Cerebellar nuclear complex (tissue), 1 donor: ENCODE data around the gene PTTG1.

Experiments used
- DNase-seq, 2 experiments: peaks; one replicate each; lab custom pipeline; 2025; lab: John Stamatoyannopoulos, UW

Gene PTTG1

DNA sequence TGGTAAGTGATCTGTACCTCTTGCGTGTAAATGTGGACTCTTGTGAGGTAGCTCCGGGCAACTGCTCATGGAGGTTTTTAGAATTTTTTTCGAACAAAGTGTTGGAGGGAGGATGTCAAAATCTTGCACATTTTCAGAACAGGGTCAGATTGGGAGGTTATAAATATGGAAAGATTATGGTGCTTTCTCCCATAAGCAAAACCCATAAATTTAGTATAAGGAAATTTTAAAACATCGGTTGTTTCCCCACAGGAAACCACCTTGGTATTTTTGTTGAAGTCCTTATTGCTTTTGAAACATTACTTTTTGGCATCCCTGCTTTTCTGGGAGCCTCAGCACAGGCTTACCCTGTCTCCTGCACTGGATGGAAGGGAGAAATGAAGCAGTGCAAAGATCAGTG lies 33.9 kb downstream of the PTTG1 start:
- no peak for DNase-seq

GRCh38 chr5:160456480-160457177 lies 35.0 kb downstream of the PTTG1 start:
- no peak for DNase-seq

DNA sequence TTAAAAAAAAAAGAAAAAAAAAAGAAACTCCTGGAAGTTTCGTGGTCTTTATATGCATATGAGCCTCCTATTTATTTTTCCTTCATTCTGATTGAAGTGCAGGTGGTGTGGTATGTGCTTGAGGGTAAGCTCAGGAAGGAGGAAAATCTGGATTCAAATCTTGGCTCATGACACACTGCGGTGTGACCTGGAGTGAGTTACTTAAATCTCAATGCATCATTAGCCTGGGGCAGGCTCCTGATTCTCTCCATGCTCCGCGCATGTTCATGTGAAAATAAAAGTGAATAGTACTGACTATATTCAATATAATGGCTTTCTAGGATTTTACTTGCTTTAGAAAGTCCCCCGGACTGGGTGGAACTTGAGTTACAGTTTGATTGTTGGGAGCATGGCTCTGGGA lies 35.6 kb downstream of the PTTG1 start:
- DNase-seq, result no peak

DNA sequence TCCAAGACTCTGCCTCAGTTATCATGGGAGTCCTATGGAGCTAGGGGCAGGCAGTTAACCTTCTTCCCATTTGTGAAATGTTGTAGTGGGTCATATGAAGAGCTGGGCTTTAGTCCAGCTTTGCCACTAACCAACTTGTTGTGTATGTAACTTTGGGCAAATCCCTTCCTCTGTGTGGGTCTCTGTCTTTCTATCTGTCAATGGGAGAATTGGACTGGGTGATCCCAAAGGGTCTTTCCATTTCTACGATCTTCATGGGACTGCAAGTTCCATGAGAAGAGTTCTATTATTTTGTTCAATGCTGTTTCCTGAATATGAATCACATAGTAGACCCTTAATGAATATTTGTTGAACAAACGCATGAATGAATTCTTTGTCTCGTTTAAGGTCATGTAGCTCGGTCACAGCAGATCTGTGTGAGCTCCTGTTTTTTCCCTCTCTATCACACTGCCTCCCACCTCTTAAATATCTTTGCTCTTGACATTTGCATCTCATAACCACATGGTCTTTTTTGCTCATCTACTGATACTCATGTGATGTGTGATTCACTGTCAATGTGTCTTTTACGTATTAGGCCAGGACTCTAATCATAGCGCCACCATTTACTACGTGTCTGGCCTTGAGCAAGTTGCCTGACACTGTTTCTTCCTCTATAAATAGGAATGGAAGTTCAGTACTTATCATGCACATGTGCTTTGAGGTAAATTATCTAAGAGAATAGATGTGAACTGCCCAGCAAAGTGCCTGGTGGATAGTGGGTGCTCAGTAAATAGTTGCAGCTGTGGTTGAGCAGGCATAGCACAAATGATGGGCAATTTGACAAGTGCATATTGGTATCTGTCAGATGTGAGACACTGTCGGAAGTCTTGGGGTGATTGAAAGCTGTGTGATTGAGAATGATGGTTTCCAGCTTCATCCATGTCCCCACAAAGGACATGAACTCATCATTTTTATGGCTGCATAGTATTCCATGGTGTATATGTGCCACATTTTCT lies 37.4 kb downstream of the PTTG1 start:
- no peak for DNase-seq

GRCh38 chr5:160460377-160461049 lies 38.9 kb downstream of the PTTG1 start:
- DNase-seq, result no peak

- no peak for DNase-seq
These were observed 39.7 kb downstream of the PTTG1 start for GRCh38 chr5:160461378-160461777.

DNA sequence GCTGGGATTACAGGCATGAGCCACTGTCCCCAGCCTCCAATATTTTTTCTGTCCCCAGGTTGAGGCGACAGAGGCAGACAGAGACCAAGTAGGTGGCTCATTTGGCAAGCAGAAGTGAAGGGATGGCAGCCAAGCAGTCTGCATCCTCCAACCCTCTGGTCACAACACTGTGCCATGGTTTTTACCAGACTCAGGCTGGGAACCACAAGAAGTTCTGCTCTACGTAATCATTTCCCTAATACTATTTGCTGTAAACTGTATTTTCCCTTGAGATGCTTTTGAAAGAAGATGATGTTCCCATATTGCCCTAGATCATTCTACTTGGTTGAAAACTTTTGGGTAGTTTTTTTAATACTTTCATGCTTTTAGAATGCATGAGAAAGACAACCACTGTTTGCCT lies 40.5 kb downstream of the PTTG1 start:
- no peak for DNase-seq

GRCh38 chr5:160463227-160463626 lies 41.6 kb downstream of the PTTG1 start:
- no peak for DNase-seq

DNA sequence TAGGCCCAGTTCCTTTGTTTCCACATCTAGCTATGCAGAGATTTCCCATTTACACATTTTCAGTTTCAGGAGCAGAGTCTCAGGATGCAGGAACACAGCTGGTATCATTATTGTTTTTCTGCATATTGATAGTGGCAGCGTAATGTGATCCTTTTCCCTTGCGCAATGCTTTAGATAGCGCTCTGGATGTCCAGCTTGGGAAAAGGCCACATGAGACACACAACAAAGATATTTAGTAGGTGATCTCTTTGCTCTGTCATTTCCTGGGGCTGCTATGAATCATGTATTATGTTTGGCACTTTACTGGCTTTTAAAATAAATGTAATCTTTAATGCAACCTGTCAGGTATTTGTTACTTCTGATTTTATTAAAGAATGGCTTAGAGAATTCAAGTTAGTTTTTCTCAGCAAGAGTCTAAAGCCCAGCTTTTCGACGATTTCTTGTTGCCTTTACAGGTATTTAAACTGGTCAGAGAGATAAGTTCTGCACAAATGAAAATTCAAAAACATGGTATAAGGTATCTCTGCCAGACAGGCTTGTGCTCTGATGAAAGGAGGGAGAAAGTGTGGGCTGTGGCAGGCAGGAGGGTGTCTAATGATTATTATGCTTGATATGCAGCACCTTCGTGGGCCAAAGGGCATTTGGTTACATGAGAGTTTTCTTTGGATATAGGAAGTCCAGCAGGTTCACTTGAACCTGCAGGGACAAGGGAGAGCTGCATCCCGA lies 42.2 kb downstream of the PTTG1 start:
- no peak for DNase-seq

GRCh38 chr5:160464466-160464797 lies 42.8 kb downstream of the PTTG1 start:
- DNase-seq, result no peak

DNA sequence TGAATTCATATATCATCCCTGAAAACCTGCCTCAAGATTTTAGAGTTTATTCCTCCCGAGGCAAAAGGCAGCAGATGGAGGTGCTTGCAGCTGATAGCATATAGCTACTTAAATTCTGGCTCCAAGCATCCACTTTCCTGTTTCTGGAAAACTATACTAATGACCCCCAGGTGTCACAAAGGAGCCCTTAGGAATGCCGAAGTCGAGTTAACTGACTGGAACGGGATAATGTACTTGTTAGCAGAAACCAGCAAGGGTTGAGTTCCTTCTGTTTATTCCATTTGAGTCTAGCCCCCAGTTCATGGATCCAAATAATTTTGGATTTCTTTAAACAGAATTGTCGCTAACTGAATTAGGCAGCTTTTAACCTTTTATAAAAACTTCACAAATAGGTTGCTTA lies 44.5 kb downstream of the PTTG1 start:
- DNase-seq, result no peak

GRCh38 chr5:160466889-160467554 lies 45.4 kb downstream of the PTTG1 start:
- DNase-seq, result no peak

GRCh38 chr5:160467555-160468362 lies 46.1 kb downstream of the PTTG1 start:
- no peak for DNase-seq

- no peak for DNase-seq
These were observed 46.8 kb downstream of the PTTG1 start for GRCh38 chr5:160468363-160468975.

DNA sequence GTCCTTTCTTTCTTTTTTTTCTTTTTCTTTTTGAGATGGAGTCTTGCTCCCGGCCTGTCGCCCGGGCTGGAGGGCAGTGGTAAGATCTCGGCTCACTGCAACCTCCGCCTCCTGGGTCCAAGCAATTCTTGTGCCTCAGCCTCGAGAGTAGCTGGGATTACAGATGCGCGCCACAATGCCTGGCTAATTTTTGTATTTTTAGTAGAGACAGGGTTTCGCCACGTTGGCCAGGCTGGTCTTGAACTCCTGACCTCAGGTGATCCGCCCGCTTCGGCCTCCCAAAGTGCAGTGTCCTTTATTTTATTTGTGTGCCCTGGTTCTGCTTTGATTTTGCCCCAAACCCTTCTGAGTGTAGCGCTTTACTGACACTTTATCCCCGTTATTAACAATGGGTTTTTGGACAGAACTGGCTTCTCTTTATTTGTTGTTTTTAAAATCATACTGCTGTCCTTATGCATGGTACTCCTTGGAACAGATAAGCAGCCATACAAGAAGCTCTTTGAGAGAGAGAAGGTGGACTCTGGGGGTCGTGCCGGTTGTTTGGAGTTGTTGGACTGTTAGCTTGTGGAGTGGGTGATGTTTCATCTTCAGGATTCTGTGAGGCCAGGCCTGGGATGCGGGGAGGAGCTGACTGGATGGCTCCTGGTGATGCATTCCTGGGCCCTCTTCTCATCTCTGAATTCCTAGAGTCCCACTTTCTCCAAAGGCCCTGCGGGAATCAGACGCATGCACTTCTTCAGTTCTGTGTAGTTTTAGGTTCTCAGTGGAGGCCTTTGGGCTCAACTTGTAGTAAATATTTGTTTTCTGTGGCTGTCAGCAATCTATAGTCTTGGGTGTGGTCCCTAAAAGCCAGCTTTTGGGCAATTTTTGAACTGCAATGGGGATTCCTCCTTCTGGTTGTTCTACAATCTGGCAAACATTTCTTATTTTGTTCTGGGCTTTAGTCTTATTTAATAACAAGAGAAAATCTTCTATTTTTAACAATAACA lies 47.8 kb downstream of the PTTG1 start:
- no peak for DNase-seq

GRCh38 chr5:160470437-160471361 lies 49.0 kb downstream of the PTTG1 start:
- no peak for DNase-seq

GRCh38 chr5:160471761-160472160 lies 50.1 kb downstream of the PTTG1 start:
- no peak for DNase-seq

DNA sequence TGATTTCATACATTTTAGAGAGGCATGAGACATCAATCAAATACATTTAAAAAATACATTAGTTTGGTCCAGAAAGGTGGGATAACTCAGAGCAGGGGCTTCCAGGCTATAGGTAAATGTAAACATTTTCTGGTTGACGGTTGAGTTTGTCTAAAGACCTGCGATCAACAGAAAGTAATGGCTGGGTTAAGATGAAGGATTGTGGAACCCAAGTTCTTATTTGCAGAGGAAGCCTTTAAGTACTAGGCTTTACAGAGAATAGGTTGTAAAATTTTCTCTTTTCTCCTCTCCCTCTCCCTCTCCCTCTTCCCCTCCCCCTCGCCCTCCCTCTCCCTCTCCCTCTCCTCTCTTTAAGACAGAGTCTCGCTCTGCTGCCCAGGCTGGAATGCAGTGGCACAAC lies 50.8 kb downstream of the PTTG1 start:
- DNase-seq, result no peak
